GM19397 (cell line): ENCODE measurements around the gene RNGTT.
"Not testable (repeated sequence)": the region's sequence is repeated elsewhere in the genome, so short reads cannot be mapped to it uniquely, and the experiment has no call there.

Source experiments
- ATAC-seq: cut with Tn5 transposase; IDR thresholded peaks from one replicate; pipeline ENCODE4 v1.9.1; 2021; ENCODE audit warnings: mild to moderate bottlenecking, moderate library complexity; ENCODE audit not compliant: unreplicated experiment

RNGTT gene

GRCh38 chr6:88972504-88973423 is 9.3 kb upstream of the RNGTT start:
- ATAC-seq: no peak

DNA sequence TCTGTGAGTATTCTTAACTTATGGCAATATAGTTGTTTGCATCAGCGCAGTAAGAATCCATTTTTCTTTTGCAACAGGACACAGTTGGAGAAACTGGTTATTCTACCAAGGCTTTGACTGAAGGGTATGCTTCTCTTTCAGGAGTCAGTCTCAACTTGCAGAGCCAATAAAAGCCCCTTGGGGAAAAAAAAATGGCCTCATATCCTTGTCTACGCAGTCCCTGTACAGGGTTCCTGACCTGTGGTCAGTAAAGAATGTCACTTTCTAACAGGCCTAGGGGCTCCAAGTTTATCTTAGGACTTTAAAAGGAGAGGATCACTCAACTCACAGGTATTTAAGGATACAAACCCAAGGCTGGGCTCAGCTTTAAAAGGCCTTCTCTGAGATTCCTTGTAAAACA is 6.9 kb upstream of the RNGTT start:
- ATAC-seq: no peak

DNA sequence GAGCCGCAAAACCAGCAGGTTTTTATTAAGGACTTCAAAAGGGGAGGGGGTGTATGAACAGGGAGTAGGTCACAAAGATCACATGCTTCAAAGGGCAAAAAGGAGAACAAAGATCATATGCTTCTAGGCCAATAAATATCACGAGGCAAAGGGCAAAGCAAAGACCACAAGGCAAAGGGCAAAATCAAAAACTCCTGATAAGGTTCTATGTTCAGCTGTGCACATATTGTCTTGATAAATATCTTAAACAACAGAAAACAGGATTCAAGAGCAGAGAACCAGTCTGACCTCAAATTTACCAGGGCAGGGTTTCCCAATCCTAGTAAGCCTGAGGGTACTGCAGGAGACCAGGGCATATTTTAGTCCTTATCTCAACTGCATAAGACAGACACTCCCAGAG is 5.8 kb upstream of the RNGTT start:
- not testable (repeated sequence) for ATAC-seq

GRCh38 chr6:88967891-88968290 is 4.5 kb upstream of the RNGTT start:
- no peak for ATAC-seq

GRCh38 chr6:88965691-88966090 is 2.3 kb upstream of the RNGTT start:
- no peak for ATAC-seq

DNA sequence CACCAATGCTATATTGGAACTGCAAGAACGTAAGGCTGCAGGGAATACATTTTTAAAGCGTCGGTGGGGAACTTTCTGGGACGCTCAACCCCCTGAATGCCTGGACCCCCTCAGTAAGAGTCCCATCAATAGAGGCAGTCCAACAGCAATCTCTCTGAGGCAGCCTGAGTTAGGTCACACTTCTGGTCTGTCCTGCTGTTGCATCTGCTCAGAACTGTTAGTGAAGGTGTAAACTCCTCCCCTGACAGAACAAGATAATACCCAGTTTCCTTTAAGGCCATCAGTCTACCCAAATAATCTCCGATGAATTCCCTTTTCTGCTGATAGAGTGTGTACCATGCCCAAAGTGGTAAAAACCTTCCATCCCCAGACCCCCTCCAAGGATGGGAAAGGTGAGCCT is 1.1 kb upstream of the RNGTT start:
- no peak for ATAC-seq

DNA sequence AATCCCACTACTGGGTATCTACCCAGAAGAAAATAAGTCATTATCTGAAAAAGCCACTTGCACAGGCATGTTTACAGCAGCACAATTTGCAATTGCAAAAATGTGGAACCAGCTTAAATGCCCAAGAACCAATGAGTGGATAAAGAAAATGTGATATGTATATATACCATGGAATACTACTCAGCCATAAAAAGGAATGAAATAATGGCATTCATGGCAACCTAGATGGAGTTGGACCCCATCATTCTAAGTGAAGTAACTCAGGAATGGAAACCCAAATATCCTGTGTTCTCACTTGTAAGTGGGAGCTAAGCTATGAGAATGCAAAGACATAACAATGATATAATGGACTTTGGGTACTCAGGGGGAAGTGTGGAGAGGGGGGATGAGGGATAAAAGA is 4.6 kb downstream of the RNGTT start:
- no peak for ATAC-seq

DNA sequence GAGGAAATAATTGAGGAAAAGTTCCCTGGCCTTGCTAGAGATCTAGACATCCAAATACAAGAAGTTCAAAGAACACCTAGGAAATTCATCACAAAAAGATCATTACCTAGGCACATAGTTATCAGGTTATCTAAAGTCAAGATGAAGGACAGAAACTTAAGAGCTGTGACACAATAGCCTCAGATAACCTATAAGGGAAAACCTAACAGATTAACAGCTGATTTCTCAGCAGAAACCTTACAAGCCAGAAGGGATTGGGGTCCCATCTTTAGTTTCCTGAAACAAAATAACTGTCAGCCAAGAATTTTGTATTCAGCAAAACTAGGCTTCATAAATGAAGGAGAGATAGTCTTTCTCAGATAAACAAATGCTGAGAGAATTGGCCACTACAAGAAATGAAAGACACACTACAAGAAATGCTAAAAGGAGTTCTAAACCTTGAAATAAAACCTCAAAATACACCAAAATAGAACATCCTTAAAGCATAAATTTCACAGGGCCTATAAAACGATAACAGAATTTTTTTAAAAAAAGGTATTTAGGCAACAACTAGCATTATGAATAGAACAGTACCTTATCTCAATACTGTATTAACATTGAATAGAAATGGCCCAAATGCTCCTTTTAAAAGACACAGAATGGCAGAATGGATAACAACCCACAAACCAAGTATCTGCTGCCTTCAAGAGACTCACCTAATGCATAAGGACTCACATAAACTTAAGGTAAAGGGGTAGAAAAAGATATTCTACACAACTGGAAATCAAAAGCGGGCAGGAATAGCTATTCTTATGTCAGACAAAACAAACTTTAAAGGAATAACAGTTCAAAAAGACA is 9.7 kb downstream of the RNGTT start:
- ATAC-seq: no peak

DNA sequence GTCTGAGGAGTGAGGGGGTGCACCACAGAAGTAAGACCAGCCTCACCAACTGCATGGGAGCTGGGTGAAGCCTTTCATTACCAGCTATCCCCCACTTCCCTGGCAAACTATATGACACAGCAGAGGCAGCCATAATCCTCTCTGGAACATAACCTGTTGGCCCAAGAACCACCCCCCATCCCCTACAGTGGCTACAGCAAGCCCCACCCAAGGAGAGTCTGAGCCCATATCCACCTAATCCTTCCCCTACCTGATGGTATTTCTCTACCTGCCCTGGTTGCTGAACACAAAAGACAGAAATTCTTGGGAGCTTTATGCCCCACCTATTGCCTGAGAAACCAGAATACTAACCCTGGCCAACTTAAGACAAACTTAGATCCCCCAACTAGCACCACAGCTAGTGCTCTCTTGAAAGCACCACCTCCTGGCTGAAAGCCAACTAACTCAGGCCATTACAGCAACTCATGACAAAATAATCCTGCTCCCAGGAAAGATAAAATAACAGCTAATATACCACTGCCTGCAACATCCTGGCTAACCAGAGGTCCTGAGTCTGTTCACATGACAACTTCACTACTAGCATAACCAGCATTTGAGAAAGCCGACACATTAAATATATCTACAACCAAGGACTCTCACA is 11.2 kb downstream of the RNGTT start:
- ATAC-seq: no peak

GRCh38 chr6:88945415-88946008 is 17.9 kb downstream of the RNGTT start:
- ATAC-seq: no peak

- no peak for ATAC-seq
Observed at GRCh38 chr6:88933521-88933920, 29.9 kb downstream of the RNGTT start.

DNA sequence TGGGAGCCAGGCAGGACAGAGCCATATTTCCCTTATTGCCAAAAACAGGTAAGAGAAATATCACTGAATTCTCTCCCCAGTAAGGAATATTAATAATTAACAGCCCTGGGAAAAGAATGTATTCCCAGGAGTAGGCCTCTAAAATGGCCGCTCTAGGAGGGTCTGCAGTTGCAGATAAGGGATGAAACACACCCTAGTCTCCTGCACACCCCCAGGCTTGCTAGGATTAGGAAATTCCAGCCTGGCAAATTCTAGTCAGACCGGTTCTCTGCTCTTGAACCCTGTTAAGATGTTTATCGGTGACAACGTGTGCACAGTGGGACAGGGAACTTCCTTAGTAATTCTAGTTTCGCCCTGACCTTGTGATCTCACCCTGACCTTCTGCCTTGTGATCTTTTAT is 31.4 kb downstream of the RNGTT start:
- ATAC-seq: not testable (repeated sequence)

DNA sequence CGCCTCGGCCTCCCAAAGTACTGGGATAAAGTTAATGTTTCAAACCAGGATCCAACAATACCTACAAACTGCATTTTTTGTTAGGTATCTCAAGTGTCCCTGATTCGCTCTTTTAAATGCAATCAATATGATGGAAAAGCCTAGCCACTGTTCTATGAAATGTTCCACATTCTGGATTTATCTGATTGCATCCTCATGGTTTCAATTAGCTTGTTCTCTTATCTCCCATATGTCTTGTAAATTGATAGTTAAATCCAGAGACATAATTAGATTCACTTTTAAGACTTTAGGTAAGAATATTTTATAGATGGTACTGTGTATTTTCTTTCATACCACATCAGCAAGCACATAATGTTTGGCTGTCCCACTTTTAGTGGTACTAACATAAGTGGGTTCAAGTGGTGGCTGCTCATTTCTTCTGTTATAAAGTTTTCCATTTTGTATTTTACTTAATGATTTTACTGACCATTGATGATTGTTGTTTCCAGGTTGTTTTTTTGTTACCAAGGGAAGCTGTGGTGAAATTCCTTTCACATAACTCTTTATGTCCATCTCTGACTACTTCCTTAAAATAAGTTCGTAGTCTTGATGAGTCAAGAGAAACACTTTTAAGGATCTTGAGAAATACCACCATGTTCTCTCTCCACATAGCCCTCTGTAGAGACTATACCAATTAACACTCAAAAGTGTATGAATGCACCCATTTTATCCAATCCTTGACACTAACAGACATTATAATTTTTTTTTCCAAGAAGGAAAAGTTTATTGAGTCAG is 40.5 kb downstream of the RNGTT start:
- no peak for ATAC-seq

DNA sequence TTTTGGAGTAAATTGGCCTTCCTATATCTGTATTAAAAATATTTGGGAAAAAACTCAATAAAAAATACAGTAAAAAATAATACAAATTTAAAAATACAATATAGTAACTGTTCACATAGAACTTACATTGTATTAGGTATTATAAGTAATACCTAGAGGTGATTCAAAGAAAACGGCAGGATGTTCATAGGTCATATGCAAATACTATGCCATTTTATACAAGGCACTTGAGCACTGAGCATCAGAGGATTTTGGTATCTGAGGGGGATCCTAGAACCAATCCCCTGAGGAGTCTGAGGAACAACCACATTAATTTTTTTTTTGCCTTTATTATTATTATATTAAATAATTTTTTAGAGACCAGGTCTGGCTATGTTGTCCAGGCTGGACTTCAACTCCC is 41.7 kb downstream of the RNGTT start:
- no peak for ATAC-seq

- no peak for ATAC-seq
Observed at GRCh38 chr6:88920774-88921733, 42.4 kb downstream of the RNGTT start.

GRCh38 chr6:88920088-88920487 is 43.3 kb downstream of the RNGTT start:
- ATAC-seq: no peak

DNA sequence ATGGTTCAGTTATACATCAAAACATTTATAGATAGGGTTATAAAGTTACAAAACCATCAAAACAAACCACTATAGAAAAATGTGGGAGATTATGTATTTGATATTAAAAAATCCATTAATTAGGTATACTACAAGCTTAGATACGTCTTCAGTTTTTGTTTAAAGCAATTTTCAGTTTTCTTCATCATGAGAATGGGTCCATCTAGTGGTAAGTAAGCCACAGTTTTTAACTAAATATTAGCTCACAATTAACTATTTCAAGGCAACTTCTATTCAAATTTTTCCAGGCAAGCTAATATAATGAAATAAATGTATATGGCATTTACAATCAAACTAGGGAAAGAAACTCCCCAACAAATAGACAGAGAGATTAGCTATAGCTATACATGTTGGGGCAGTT is 44.4 kb downstream of the RNGTT start:
- no peak for ATAC-seq

DNA sequence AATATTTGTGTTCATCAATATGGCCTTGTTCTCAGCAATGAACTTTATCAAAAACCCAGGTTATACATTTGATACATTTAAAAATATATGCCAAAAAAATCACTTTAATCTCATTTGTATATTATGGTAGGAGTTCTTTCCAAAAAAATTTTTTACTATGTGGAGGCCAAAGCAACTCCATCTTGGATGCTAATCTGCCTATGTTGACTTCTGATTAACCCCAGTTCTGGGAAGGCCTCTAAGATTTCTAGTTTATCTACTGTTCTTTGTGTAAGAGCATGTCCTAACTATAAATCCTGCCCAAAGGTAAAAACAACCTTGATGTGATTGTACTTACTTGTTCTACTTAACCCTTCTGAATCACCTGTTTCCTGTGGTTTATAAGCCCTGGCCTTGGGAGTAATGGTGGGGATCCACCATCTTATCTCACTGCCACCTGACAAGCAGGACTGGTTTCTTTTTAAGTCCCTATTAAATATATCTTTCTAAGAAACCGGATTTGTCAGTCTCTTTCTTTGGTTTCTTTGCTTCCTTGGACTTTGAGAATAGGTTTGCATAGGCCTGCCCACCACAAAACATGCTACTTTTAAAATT is 46.7 kb downstream of the RNGTT start:
- ATAC-seq: no peak
